SK-N-SH (cell line): ENCODE results near the gene KRTAP10-2.

Source experiments
- CTCF ChIP-seq: fragments of 200-600 bp; sonication (generic); IDR thresholded peaks from 2 replicates; pipeline ENCODE4 v1.6.1; 2017; ENCODE audit warnings: antibody characterized with exemption, mild to moderate bottlenecking, moderate library complexity
- EP300 ChIP-seq, 2 experiments: IDR thresholded peaks; 2 replicates each; pipeline versions ENCODE4 v1.4.0 to v1.6.1; 2012; ENCODE audit warnings: borderline replicate concordance in 1 of 2, low read depth in 1 of 2, low read length in 1 of 2
- EZH2phosphoT487 ChIP-seq: fragments of 200-600 bp; sonication (generic); IDR thresholded peaks from 2 replicates; pipeline ENCODE4 v1.6.1; 2017; ENCODE audit warnings: low read depth, mixed run types, mild to moderate bottlenecking, antibody characterized with exemption, moderate library complexity, borderline replicate concordance
- GABPA ChIP-seq: IDR thresholded peaks from 2 replicates; pipeline ENCODE4 v1.4.0; 2012; ENCODE audit warnings: low read depth, mild to moderate bottlenecking
- MAX ChIP-seq: IDR thresholded peaks from 2 replicates; pipeline ENCODE4 v1.4.0; 2012; ENCODE audit warnings: low read depth
- MXI1 ChIP-seq: IDR thresholded peaks from 2 replicates; pipeline ENCODE4 v1.6.1; 2012; ENCODE audit warnings: mild to moderate bottlenecking, low read depth, low read length, improper control_type of control experiment
- POLR2AphosphoS5 ChIP-seq: IDR thresholded peaks from 2 replicates; pipeline ENCODE4 v1.6.1; 2012; ENCODE audit warnings: low read depth, low read length
- REST ChIP-seq: IDR thresholded peaks from 2 replicates; pipeline ENCODE4 v1.6.1; 2012; ENCODE audit warnings: mild to moderate bottlenecking, low read depth, low read length, moderate library complexity
- RXRA ChIP-seq: IDR thresholded peaks from 2 replicates; pipeline ENCODE4 v1.4.0; 2012; ENCODE audit warnings: low read depth, mild to moderate bottlenecking, borderline replicate concordance
- SIN3A ChIP-seq: IDR thresholded peaks from 2 replicates; pipeline ENCODE4 v1.6.1; 2012; ENCODE audit warnings: low read depth, mild to moderate bottlenecking, low read length, moderate library complexity, borderline replicate concordance
- YY1 ChIP-seq: IDR thresholded peaks from 2 replicates; pipeline ENCODE4 v1.4.0; 2012; ENCODE audit warnings: low read depth, mild to moderate bottlenecking
- ZBTB33 ChIP-seq: IDR thresholded peaks from 2 replicates; pipeline ENCODE4 v1.4.0; 2012; ENCODE audit warnings: low read depth, borderline replicate concordance

GRCh38 chr21:44566403-44566802, 15.1 kb upstream of the KRTAP10-2 start:
- no peak for TF ChIP-seq GABPA
- TF ChIP-seq POLR2AphosphoS5, result no peak
- TF ChIP-seq CTCF, result no peak
- TF ChIP-seq MAX, result no peak
- TF ChIP-seq EZH2phosphoT487, result no peak
- TF ChIP-seq MXI1, result no peak
- TF ChIP-seq RXRA, result no peak
- no peak for TF ChIP-seq SIN3A
- TF ChIP-seq EP300 (IDR thresholded peaks at IDR 0.05; ENCODE audit: borderline replicate concordance in 1 of 2, low read depth in 1 of 2, low read length in 1 of 2), result no peak
- no peak for TF ChIP-seq YY1
- TF ChIP-seq REST, result no peak
- no peak for TF ChIP-seq ZBTB33
